Measurements from ENCODE around the gene MAML3.

The MAML3 gene

GRCh38 chr4:139696491-139696890 lies 457.5 kb downstream of the MAML3 start:
- Histone ChIP-seq H2BK5ac (ENCODE audit: low read depth, low read length, poor library complexity, severe bottlenecking) (no peak overlapping the region), H2BK12ac (ENCODE audit: low read length in 2 of 2) (no peak overlapping the region), H3K9ac (ENCODE audit: low read length) (no peak overlapping the region), H3K27ac (ENCODE audit: low read length, poor library complexity, severe bottlenecking) (no peak overlapping the region), H2AK5ac (ENCODE audit: low read length, severe bottlenecking) (no peak overlapping the region), H3K14ac (ENCODE audit: low read length in 2 of 2) (no peak overlapping the region), H4K91ac (ENCODE audit: low read length) (no peak overlapping the region), H3K4ac (ENCODE audit: low read depth in 1 of 2, low read length in 2 of 2) (no peak overlapping the region), H3K4me2 (ENCODE audit: low read length, poor library complexity, severe bottlenecking) (no peak overlapping the region), H3K79me1 (replicated peaks; ENCODE audit: low read length, poor library complexity, severe bottlenecking) (peaks cover 8% of the 10 kb centered on the region), H3K4me1 (ENCODE audit: control insufficient read depth, insufficient read depth, low read depth, low read length) (no peaks in the 10 kb centered on the region), H3K27me3 (ENCODE audit: control insufficient read depth in 1 of 2, insufficient read depth in 1 of 2, low read length in 2 of 2) (no peaks in the 10 kb centered on the region), H2BK15ac (ENCODE audit: low read depth, poor library complexity, severe bottlenecking) (no peak overlapping the region), H2BK120ac (ENCODE audit: low read depth, low read length) (no peak overlapping the region), H4K8ac (ENCODE audit: low read length) (no peak overlapping the region), H3K36me3 (ENCODE audit: control insufficient read depth in 1 of 2, insufficient read depth in 2 of 2, low read depth in 1 of 2, low read length in 2 of 2) (peaks cover 0 to 6% of the 10 kb centered on the region in 2 experiments), H3K18ac (ENCODE audit: low read depth in 1 of 2, low read length in 2 of 2) (no peak overlapping the region), H2AFZ (ENCODE audit: low read depth, low read length) (no peak overlapping the region), H3K4me3 (ENCODE audit: insufficient read depth in 1 of 2, low read depth in 1 of 2, low read length in 2 of 2) (no peak overlapping the region), H3K9me3 (ENCODE audit: control insufficient read depth, low read length) (peaks cover 11% of the 10 kb centered on the region), H3K23ac (ENCODE audit: low read length in 2 of 2) (no peak overlapping the region)
- no peak for DNase-seq
- WGBS, result 92% methylated on average over 5 of the region's 5 CpGs

DNA sequence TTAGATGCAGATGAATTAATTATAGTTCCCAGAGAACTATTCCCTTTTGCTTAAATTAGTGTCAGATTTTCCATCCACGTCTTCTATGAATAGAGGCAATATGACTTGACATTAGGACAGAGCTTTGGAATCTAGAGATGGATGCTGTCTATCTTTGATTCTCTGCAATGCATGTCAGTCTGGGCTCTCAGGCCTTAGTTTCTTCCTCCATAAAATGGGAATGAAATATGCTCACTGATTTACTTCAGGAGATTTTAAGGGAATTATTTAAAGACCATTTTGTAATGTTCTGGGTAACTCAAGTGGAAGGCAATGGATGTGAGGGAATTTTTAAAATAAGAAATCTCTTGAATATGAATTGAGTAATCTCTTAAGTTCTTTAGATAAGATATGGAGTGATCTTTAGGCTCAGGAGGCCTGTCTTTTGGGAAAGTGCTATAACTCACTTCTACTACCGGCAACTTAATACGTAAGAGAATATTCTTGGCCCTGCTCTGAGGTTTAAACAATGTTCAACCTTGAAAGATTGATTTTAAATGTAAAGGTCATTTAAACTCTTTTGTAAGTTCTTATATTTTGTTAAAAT lies 459.4 kb downstream of the MAML3 start:
- Histone ChIP-seq H3K14ac (ENCODE audit: low read length in 2 of 2) (no peak overlapping the region), H3K18ac (ENCODE audit: low read depth in 1 of 2, low read length in 2 of 2) (no peak overlapping the region), H2BK12ac (ENCODE audit: low read length in 2 of 2) (no peak overlapping the region), H3K79me1 (replicated peaks; ENCODE audit: low read length, poor library complexity, severe bottlenecking) (peaks cover 12% of the 10 kb centered on the region), H3K4me3 (ENCODE audit: insufficient read depth in 1 of 2, low read depth in 1 of 2, low read length in 2 of 2) (no peak overlapping the region), H3K4me1 (ENCODE audit: control insufficient read depth, insufficient read depth, low read depth, low read length) (no peaks in the 10 kb centered on the region), H2AFZ (ENCODE audit: low read depth, low read length) (no peak overlapping the region), H3K23ac (ENCODE audit: low read length in 2 of 2) (no peak overlapping the region), H2BK120ac (ENCODE audit: low read depth, low read length) (no peak overlapping the region), H3K4ac (ENCODE audit: low read depth in 1 of 2, low read length in 2 of 2) (no peak overlapping the region), H2AK5ac (ENCODE audit: low read length, severe bottlenecking) (no peak overlapping the region), H3K9ac (ENCODE audit: low read length) (no peak overlapping the region), H3K4me2 (ENCODE audit: low read length, poor library complexity, severe bottlenecking) (no peak overlapping the region), H4K8ac (ENCODE audit: low read length) (no peak overlapping the region), H2BK5ac (ENCODE audit: low read depth, low read length, poor library complexity, severe bottlenecking) (no peak overlapping the region), H2BK15ac (ENCODE audit: low read depth, poor library complexity, severe bottlenecking) (no peak overlapping the region), H3K27me3 (ENCODE audit: control insufficient read depth in 1 of 2, insufficient read depth in 1 of 2, low read length in 2 of 2) (no peaks in the 10 kb centered on the region), H3K9me3 (ENCODE audit: control insufficient read depth, low read length) (peaks cover 11% of the 10 kb centered on the region), H3K27ac (ENCODE audit: low read length, poor library complexity, severe bottlenecking) (no peak overlapping the region), H4K91ac (ENCODE audit: low read length) (no peak overlapping the region), H3K36me3 (ENCODE audit: control insufficient read depth in 1 of 2, insufficient read depth in 2 of 2, low read depth in 1 of 2, low read length in 2 of 2) (peaks cover 0 to 6% of the 10 kb centered on the region in 2 experiments)
- DNase-seq, result no peak
- 100% methylated on average over 1 of the region's 3 CpGs for WGBS

GRCh38 chr4:139692309-139693012 lies 461.5 kb downstream of the MAML3 start:
- no peaks in the 10 kb centered on the region for H3K27me3 ChIP-seq (ENCODE audit: control insufficient read depth in 1 of 2, insufficient read depth in 1 of 2, low read length in 2 of 2)

GRCh38 chr4:139690419-139690818 lies 463.6 kb downstream of the MAML3 start:
- H3K4ac ChIP-seq (ENCODE audit: low read depth in 1 of 2, low read length in 2 of 2), result no peak overlapping the region
- no peak overlapping the region for H2AK5ac ChIP-seq (ENCODE audit: low read length, severe bottlenecking)
- no peak overlapping the region for H3K18ac ChIP-seq (ENCODE audit: low read depth in 1 of 2, low read length in 2 of 2)
- no peak overlapping the region for H3K14ac ChIP-seq (ENCODE audit: low read length in 2 of 2)
- no peak overlapping the region for H4K8ac ChIP-seq (ENCODE audit: low read length)
- no peak overlapping the region for H2BK12ac ChIP-seq (ENCODE audit: low read length in 2 of 2)
- H2BK15ac ChIP-seq (ENCODE audit: low read depth, poor library complexity, severe bottlenecking), result no peak overlapping the region
- no peaks in the 10 kb centered on the region for H3K9me3 ChIP-seq (ENCODE audit: control insufficient read depth, low read length)
- H3K4me1 ChIP-seq (ENCODE audit: control insufficient read depth, insufficient read depth, low read depth, low read length), result no peaks in the 10 kb centered on the region
- H3K4me2 ChIP-seq (ENCODE audit: low read length, poor library complexity, severe bottlenecking), result no peak overlapping the region
- no peak overlapping the region for H2BK120ac ChIP-seq (ENCODE audit: low read depth, low read length)
- H3K27me3 ChIP-seq (ENCODE audit: control insufficient read depth in 1 of 2, insufficient read depth in 1 of 2, low read length in 2 of 2), result no peaks in the 10 kb centered on the region
- no peak overlapping the region for H2BK5ac ChIP-seq (ENCODE audit: low read depth, low read length, poor library complexity, severe bottlenecking)
- no peak overlapping the region for H3K27ac ChIP-seq (ENCODE audit: low read length, poor library complexity, severe bottlenecking)
- no peak overlapping the region for H4K91ac ChIP-seq (ENCODE audit: low read length)
- H3K23ac ChIP-seq (ENCODE audit: low read length in 2 of 2), result no peak overlapping the region
- no peak overlapping the region for H2AFZ ChIP-seq (ENCODE audit: low read depth, low read length)
- no peak overlapping the region for H3K4me3 ChIP-seq (ENCODE audit: insufficient read depth in 1 of 2, low read depth in 1 of 2, low read length in 2 of 2)
- H3K9ac ChIP-seq (ENCODE audit: low read length), result no peak overlapping the region
- DNase-seq, result no peak
- peaks cover 19% of the 10 kb centered on the region for H3K79me1 ChIP-seq (replicated peaks; ENCODE audit: low read length, poor library complexity, severe bottlenecking)
- peaks cover 0 to 11% of the 10 kb centered on the region in 2 experiments for H3K36me3 ChIP-seq (ENCODE audit: control insufficient read depth in 1 of 2, insufficient read depth in 2 of 2, low read depth in 1 of 2, low read length in 2 of 2)

More at GRCh38 chr4:139692309-139693012, 461.5 kb downstream of the MAML3 start:
- H3K23ac ChIP-seq (ENCODE audit: low read length in 2 of 2), result no peak overlapping the region
- peaks cover 0 to 6% of the 10 kb centered on the region in 2 experiments for H3K36me3 ChIP-seq (ENCODE audit: control insufficient read depth in 1 of 2, insufficient read depth in 2 of 2, low read depth in 1 of 2, low read length in 2 of 2)
- H3K4ac ChIP-seq (ENCODE audit: low read depth in 1 of 2, low read length in 2 of 2), result no peak overlapping the region
- H2AFZ ChIP-seq (ENCODE audit: low read depth, low read length), result no peak overlapping the region
- H2BK120ac ChIP-seq (ENCODE audit: low read depth, low read length), result no peak overlapping the region
- H3K9ac ChIP-seq (ENCODE audit: low read length), result no peak overlapping the region
- WGBS, result 63% methylated on average over 4 of the region's 4 CpGs
- no peak overlapping the region for H2AK5ac ChIP-seq (ENCODE audit: low read length, severe bottlenecking)
- no peaks in the 10 kb centered on the region for H3K4me1 ChIP-seq (ENCODE audit: control insufficient read depth, insufficient read depth, low read depth, low read length)
- H3K4me2 ChIP-seq (ENCODE audit: low read length, poor library complexity, severe bottlenecking), result no peak overlapping the region
- no peak overlapping the region for H3K27ac ChIP-seq (ENCODE audit: low read length, poor library complexity, severe bottlenecking)
- peaks cover 14% of the 10 kb centered on the region for H3K79me1 ChIP-seq (replicated peaks; ENCODE audit: low read length, poor library complexity, severe bottlenecking)
- H3K4me3 ChIP-seq (ENCODE audit: insufficient read depth in 1 of 2, low read depth in 1 of 2, low read length in 2 of 2), result no peak overlapping the region
- no peak overlapping the region for H2BK12ac ChIP-seq (ENCODE audit: low read length in 2 of 2)
- no peak overlapping the region for H3K14ac ChIP-seq (ENCODE audit: low read length in 2 of 2)
- DNase-seq, result no peak
- H4K8ac ChIP-seq (ENCODE audit: low read length), result no peak overlapping the region
- no peak overlapping the region for H2BK15ac ChIP-seq (ENCODE audit: low read depth, poor library complexity, severe bottlenecking)
- no peak overlapping the region for H4K91ac ChIP-seq (ENCODE audit: low read length)
- peaks cover 11% of the 10 kb centered on the region for H3K9me3 ChIP-seq (ENCODE audit: control insufficient read depth, low read length)
- no peak overlapping the region for H2BK5ac ChIP-seq (ENCODE audit: low read depth, low read length, poor library complexity, severe bottlenecking)
- H3K18ac ChIP-seq (ENCODE audit: low read depth in 1 of 2, low read length in 2 of 2), result no peak overlapping the region

All from mesenchymal stem cell (in vitro differentiated cells and primary cell).